GM12878 (cell line): ENCODE data around the gene NDC80. TPM values are rescaled to one million over a fixed set of nuclear protein-coding genes. Genes with fewer than 3 reads are reported as not detected.

ENCODE experiments used
- ATAC-seq: fragments of 200-7000 bp; cut with Tn5 transposase; 3 replicates; pipeline ENCODE4 v1.9.1; 2020; ENCODE audit warnings: mild to moderate bottlenecking, moderate library complexity
- BruUV-seq: library from RNA; stranded (reverse); fragments of 400-500 nt; replicated peaks from 2 replicates; lab custom pipeline; 2021; lab: Mats Ljungman, UMichigan
- CTCF ChIA-PET: fragments of 300-600 bp; sonication (Branson Sonifier 250); formaldehyde crosslinking; extraction: SDS; loops from one replicate; lab custom pipeline; 2021; ENCODE audit warnings: inconsistent platforms; lab: Yijun Ruan, JAX
- POLR2A ChIA-PET: fragments of 350-600 bp; formaldehyde crosslinking; extraction: SDS; loops from one replicate; lab custom pipeline; 2021; ENCODE audit warnings: inconsistent platforms; lab: Charles Lee
- RAD21 ChIA-PET: fragments of 300-600 bp; sonication (Branson Sonifier 250); formaldehyde crosslinking; loops from one replicate; lab custom pipeline; 2023; ENCODE audit warnings: antibody characterized with exemption; ENCODE audit not compliant: unreplicated experiment; lab: Charles Lee
- SMC1A ChIA-PET: fragments of 300-600 bp; sonication (Branson Sonifier 250); formaldehyde crosslinking; loops from one replicate; lab custom pipeline; 2023; ENCODE audit not compliant: unreplicated experiment, uncharacterized antibody; lab: Charles Lee
- DNase-seq: peaks from one replicate; pipeline ENCODE4 v3.0.0-alpha.2; 2011; ENCODE audit warnings: low read depth, low spot score
- FAIRE-seq: peaks from 3 replicates; lab custom pipeline; 2011; peaks lifted over from hg19 to GRCh38; lab: Jason Lieb, UNC
- H2AFZ ChIP-seq: 2 replicates; pipeline ENCODE4 v1.6.0; 2011; ENCODE audit warnings: low read depth, low read length, control low read depth; ENCODE audit not compliant: control insufficient read depth
- H3K27ac ChIP-seq: 2 replicates; pipeline ENCODE4 v1.5.1; 2011; ENCODE audit warnings: control low read depth; ENCODE audit not compliant: control insufficient read depth, insufficient read depth
- H3K27me3 ChIP-seq, 2 experiments: replicated peaks in 1 of 2; 2 replicates each; pipeline versions ENCODE4 v1.6.0 to v1.6.1; 2011; ENCODE audit warnings: low read length in 1 of 2; ENCODE audit not compliant: control insufficient read depth in 2 of 2, insufficient read depth in 2 of 2
- H3K36me3 ChIP-seq, 2 experiments: 2 replicates each; pipeline ENCODE4 v1.5.1; 2011; ENCODE audit warnings: low read length in 1 of 2; ENCODE audit not compliant: control insufficient read depth in 2 of 2, insufficient read depth in 2 of 2
- H3K4me1 ChIP-seq: 2 replicates; pipeline ENCODE4 v1.6.1; 2011; ENCODE audit warnings: mild to moderate bottlenecking, low read length, moderate library complexity, mixed read lengths; ENCODE audit not compliant: control insufficient read depth, insufficient read depth
- H3K4me2 ChIP-seq: 2 replicates; pipeline ENCODE4 v1.6.0; 2011; ENCODE audit warnings: control low read depth; ENCODE audit not compliant: control insufficient read depth, insufficient read depth
- H3K4me3 ChIP-seq: fragments of 200-600 bp; sonication (generic); 2 replicates; pipeline ENCODE4 v1.5.1; 2016
- H3K79me2 ChIP-seq: 2 replicates; pipeline ENCODE4 v1.6.0; 2011; ENCODE audit warnings: low read length; ENCODE audit not compliant: control insufficient read depth, insufficient read depth
- H3K9ac ChIP-seq: 2 replicates; pipeline ENCODE4 v1.8.0; 2011; ENCODE audit warnings: low read length, control low read depth, mixed read lengths; ENCODE audit not compliant: control insufficient read depth, insufficient read depth
- H3K9me3 ChIP-seq: replicated peaks from 3 replicates; pipeline ENCODE4 v1.5.1; 2011; ENCODE audit warnings: mild to moderate bottlenecking, low read length; ENCODE audit not compliant: control insufficient read depth, insufficient read depth
- H4K20me1 ChIP-seq: 2 replicates; pipeline ENCODE4 v1.6.0; 2011; ENCODE audit not compliant: control insufficient read depth, insufficient read depth
- EZH2 ChIP-seq: IDR thresholded peaks from 2 replicates; pipeline ENCODE4 v1.6.1; 2012; ENCODE audit warnings: low read depth, mild to moderate bottlenecking, control low read depth, inconsistent platforms, low read length, borderline replicate concordance; ENCODE audit not compliant: control insufficient read depth
- MEF2A ChIP-seq: IDR thresholded peaks from 2 replicates; pipeline ENCODE4 v1.6.1; 2011; ENCODE audit warnings: low read depth, mild to moderate bottlenecking, low read length, moderate library complexity; ENCODE audit not compliant: insufficient read depth
- RAD21 ChIP-seq: IDR thresholded peaks from 2 replicates; pipeline ENCODE4 v1.6.1; 2011; ENCODE audit warnings: mild to moderate bottlenecking, low read depth, low read length, moderate library complexity; ENCODE audit not compliant: insufficient read depth
- REST ChIP-seq: IDR thresholded peaks from 2 replicates; pipeline ENCODE4 v1.6.1; 2012; ENCODE audit warnings: mild to moderate bottlenecking, low read depth, low read length
- TCF12 ChIP-seq: IDR thresholded peaks from 2 replicates; pipeline ENCODE4 v1.6.1; 2011; ENCODE audit warnings: low read depth, mild to moderate bottlenecking, low read length
- ZSCAN29 ChIP-seq: fragments of 450-650 bp; IDR thresholded peaks from 2 replicates; pipeline ENCODE4 v1.6.1; 2017; ENCODE audit warnings: mild to moderate bottlenecking, moderate library complexity
- WGBS: methylation state at CpG from one replicate; pipeline ENCODE4 v1.1.6; 2016; ENCODE audit warnings: low lambda C conversion rate; ENCODE audit not compliant: insufficient replicate concordance, insufficient coverage; ENCODE audit errors: missing lambda C conversion rate; 5-methylcytosine and 5-hydroxymethylcytosine counted together
- in situ Hi-C: fragments of 300-500 bp; cut with MboI; formaldehyde crosslinking; loops from 9 replicates; pipeline ENCODE4 v1.14.3; 2018; ENCODE audit warnings: mixed read lengths
- intact Hi-C: fragments of 100-400 bp; cut with micrococcal nuclease; formaldehyde crosslinking; loops from one replicate; pipeline ENCODE4 v1.14.2; 2022; ENCODE audit not compliant: unreplicated experiment
- polyA plus RNA-seq, 11 experiments: library from polyadenylated mRNA; depleted of rRNA in 4 of 11; unstranded in 6 of 11; stranded (reverse) in 5 of 11; fragments of >200 nt; fragmentation: Nextera tagmentation in 4 of 11; fragmentation: Illumina TruSeq in 1 of 11; extraction: Ambion mirVana in 4 of 11; extraction: Trizol in 1 of 11; gene quantifications; 1 replicate in 1 of 11; 2 replicates in 10 of 11; pipeline versions ENCODE4 v1.2.1 to v1.2.3, GENCODE V29; 2011 to 2016; ENCODE audit warnings: inconsistent platforms in 2 of 11, missing spikeins in 2 of 11, low read depth in 1 of 11
- total RNA-seq, 4 experiments: library from RNA; depleted of rRNA in 3 of 4; stranded (reverse); fragments of >200 nt in 3 of 4; fragmentation: Illumina TruSeq in 1 of 4; extraction: Trizol in 1 of 4; gene quantifications; 2 replicates each; pipeline versions ENCODE4 v1.2.1 to v1.2.3, GENCODE V29; 2013 to 2021
- TF ChIP-seq, protein P1 (sequence below): IDR thresholded peaks from 2 replicates; pipeline ENCODE4 v1.6.1; 2012; ENCODE audit warnings: improper control_type of control experiment, low read depth, low read length; ENCODE audit not compliant: insufficient replicate concordance

NDC80 gene
- total and polyA plus RNA-seq, 10 of the 15 experiments (the other 5 are each of a cell fraction or from before 2014, with no cell fraction given) = 36.5 to 80.8 (median 54.7) TPM

DNA sequence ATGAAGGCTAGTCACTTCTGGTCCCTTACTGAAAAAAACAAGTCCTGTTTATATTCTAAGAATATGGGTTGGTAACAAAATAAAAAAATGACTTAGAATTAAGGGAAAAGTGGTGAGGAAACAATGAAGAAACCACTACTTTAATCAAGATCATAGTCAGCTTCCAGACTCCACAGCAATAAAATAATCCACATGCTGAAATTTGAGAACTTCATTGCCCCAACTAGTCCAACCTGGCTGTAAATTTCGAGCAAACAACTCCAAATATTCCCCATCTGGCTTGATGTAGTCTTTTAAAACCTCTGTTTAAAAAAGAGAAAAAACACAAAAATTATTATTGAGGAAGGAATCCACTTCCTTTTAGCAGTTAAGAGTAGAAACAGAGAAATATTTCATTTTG, 32.5 kb upstream of the NDC80 start:
- ChIA-PET SMC1A (interaction anchor here (1.1 kb wide), 1 partner anchor 177 kb away, joined by 3 read pairs; no protein-coding TSS in a partner anchor), RAD21 (no interaction called here), POLR2A (no interaction called here), CTCF (interaction anchor here (1.2 to 1.7 kb wide), 2 partner anchors 18 to 432 kb away, joined by 3 to 9 read pairs; no protein-coding TSS in a partner anchor)
- Histone ChIP-seq H3K27me3 (no peaks in the 10 kb centered on the region), H3K4me2 (no peak overlapping the region), H4K20me1 (no peaks in the 10 kb centered on the region), H3K4me1 (no peaks in the 10 kb centered on the region), H3K27ac (no peak overlapping the region), H3K4me3 (no peak overlapping the region), H3K36me3 (peaks cover 0 to 2% of the 10 kb centered on the region in 2 experiments; a peak in 2 of 4 replicates), H3K79me2 (no peaks in the 10 kb centered on the region), H3K9me3 (no peaks in the 10 kb centered on the region), H2AFZ (no peak overlapping the region), H3K9ac (no peak overlapping the region)
- in situ Hi-C loops = no loop called here
- WGBS = 28% methylated on average over 1 of the region's 1 CpG
- DNase-seq (no peak), FAIRE-seq (no peak), ATAC-seq (no peak)
- no peak for TF ChIP-seq RAD21
- BruUV-seq = no TSS peak
- intact Hi-C loops = no loop called here

GRCh38 chr18:2540575-2540974, 30.8 kb upstream of the NDC80 start:
- Histone ChIP-seq H3K27ac (no peak overlapping the region), H3K9me3 (no peaks in the 10 kb centered on the region), H3K4me1 (no peaks in the 10 kb centered on the region), H3K36me3 (no peaks in the 10 kb centered on the region; a peak in 2 of 4 replicates), H4K20me1 (no peaks in the 10 kb centered on the region), H3K9ac (no peak overlapping the region), H3K4me3 (no peak overlapping the region), H3K79me2 (no peaks in the 10 kb centered on the region), H3K27me3 (no peaks in the 10 kb centered on the region), H2AFZ (no peak overlapping the region), H3K4me2 (no peak overlapping the region)
- no peak for DNase-seq
- no peak for ATAC-seq
- 81% methylated on average over 4 of the region's 4 CpGs for WGBS
- SMC1A ChIA-PET = interaction anchor here (0.7 to 3.1 kb wide), 4 partner anchors 13 to 316 kb away, joined by 3 to 48 read pairs (median 3); no protein-coding TSS in a partner anchor
- RAD21 ChIA-PET = interaction anchor here (1.3 to 1.7 kb wide), 2 partner anchors 193 to 205 kb away, joined by 3 to 4 read pairs; no protein-coding TSS in a partner anchor
- in situ Hi-C loops = no loop called here
- no TSS peak for BruUV-seq
- intact Hi-C loops = loop anchor here (5.0 to 10.0 kb wide), 3 partner anchors 626 to 953 kb away; no protein-coding TSS in a partner anchor
- POLR2A ChIA-PET = no interaction called here
- FAIRE-seq = no peak
- CTCF ChIA-PET = interaction anchor here (0.8 to 3.6 kb wide), 10 partner anchors 13 to 954 kb away, joined by 3 to 124 read pairs (median 6); no protein-coding TSS in a partner anchor
- TF ChIP-seq MEF2A = no peak
- no peak for TF ChIP-seq TCF12
- TF ChIP-seq ZSCAN29 = no peak
- no peak for TF ChIP-seq EZH2
- TF ChIP-seq REST = no peak
- TF ChIP-seq, protein P1, sequence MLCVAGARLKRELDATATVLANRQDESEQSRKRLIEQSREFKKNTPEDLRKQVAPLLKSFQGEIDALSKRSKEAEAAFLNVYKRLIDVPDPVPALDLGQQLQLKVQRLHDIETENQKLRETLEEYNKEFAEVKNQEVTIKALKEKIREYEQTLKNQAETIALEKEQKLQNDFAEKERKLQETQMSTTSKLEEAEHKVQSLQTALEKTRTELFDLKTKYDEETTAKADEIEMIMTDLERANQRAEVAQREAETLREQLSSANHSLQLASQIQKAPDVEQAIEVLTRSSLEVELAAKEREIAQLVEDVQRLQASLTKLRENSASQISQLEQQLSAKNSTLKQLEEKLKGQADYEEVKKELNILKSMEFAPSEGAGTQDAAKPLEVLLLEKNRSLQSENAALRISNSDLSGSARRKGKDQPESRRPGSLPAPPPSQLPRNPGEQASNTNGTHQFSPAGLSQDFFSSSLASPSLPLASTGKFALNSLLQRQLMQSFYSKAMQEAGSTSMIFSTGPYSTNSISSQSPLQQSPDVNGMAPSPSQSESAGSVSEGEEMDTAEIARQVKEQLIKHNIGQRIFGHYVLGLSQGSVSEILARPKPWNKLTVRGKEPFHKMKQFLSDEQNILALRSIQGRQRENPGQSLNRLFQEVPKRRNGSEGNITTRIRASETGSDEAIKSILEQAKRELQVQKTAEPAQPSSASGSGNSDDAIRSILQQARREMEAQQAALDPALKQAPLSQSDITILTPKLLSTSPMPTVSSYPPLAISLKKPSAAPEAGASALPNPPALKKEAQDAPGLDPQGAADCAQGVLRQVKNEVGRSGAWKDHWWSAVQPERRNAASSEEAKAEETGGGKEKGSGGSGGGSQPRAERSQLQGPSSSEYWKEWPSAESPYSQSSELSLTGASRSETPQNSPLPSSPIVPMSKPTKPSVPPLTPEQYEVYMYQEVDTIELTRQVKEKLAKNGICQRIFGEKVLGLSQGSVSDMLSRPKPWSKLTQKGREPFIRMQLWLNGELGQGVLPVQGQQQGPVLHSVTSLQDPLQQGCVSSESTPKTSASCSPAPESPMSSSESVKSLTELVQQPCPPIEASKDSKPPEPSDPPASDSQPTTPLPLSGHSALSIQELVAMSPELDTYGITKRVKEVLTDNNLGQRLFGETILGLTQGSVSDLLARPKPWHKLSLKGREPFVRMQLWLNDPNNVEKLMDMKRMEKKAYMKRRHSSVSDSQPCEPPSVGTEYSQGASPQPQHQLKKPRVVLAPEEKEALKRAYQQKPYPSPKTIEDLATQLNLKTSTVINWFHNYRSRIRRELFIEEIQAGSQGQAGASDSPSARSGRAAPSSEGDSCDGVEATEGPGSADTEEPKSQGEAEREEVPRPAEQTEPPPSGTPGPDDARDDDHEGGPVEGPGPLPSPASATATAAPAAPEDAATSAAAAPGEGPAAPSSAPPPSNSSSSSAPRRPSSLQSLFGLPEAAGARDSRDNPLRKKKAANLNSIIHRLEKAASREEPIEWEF = no peak
